GM18505 (cell line): ENCODE results near the gene CCDC127.

Experiments
- ATAC-seq: cut with Tn5 transposase; IDR thresholded peaks from one replicate; pipeline ENCODE4 v1.9.1; 2021; ENCODE audit not compliant: unreplicated experiment
- POLR2A ChIP-seq: IDR thresholded peaks from 4 replicates; pipeline ENCODE4 v1.6.1; 2011; ENCODE audit warnings: borderline replicate concordance; ENCODE audit not compliant: insufficient read depth, insufficient read length; ENCODE audit errors: extremely low read depth

CCDC127 gene

GRCh38 chr5:181160-181559 lies 36.8 kb downstream of the CCDC127 start:
- no peak for TF ChIP-seq POLR2A
- no peak for ATAC-seq

GRCh38 chr5:180286-180918 lies 37.6 kb downstream of the CCDC127 start:
- no peak for TF ChIP-seq POLR2A
- ATAC-seq, result no peak

- TF ChIP-seq POLR2A, result no peak
- no peak for ATAC-seq
Measured at GRCh38 chr5:179401-179800, 38.6 kb downstream of the CCDC127 start.

GRCh38 chr5:178110-178509 lies 39.8 kb downstream of the CCDC127 start:
- ATAC-seq, result no peak
- TF ChIP-seq POLR2A, result no peak

GRCh38 chr5:176296-176823 lies 41.6 kb downstream of the CCDC127 start:
- ATAC-seq, result no peak
- TF ChIP-seq POLR2A, result no peak

GRCh38 chr5:174876-175465 lies 43.0 kb downstream of the CCDC127 start:
- no peak for ATAC-seq
- no peak for TF ChIP-seq POLR2A

- no peak for ATAC-seq
- no peak for TF ChIP-seq POLR2A
Measured at GRCh38 chr5:174291-174600, 43.7 kb downstream of the CCDC127 start.

GRCh38 chr5:173392-174290 lies 44.3 kb downstream of the CCDC127 start:
- TF ChIP-seq POLR2A, result no peak
- no peak for ATAC-seq

GRCh38 chr5:172841-173251 lies 45.1 kb downstream of the CCDC127 start:
- ATAC-seq, result no peak
- no peak for TF ChIP-seq POLR2A

- ATAC-seq, result no peak
- TF ChIP-seq POLR2A, result no peak
Measured at GRCh38 chr5:172421-172820, 45.5 kb downstream of the CCDC127 start.

GRCh38 chr5:171801-172331 lies 46.1 kb downstream of the CCDC127 start:
- ATAC-seq, result no peak
- TF ChIP-seq POLR2A, result no peak

- TF ChIP-seq POLR2A, result no peak
- no peak for ATAC-seq
Measured at GRCh38 chr5:170971-171800, 46.8 kb downstream of the CCDC127 start.

- ATAC-seq, result no peak
- no peak for TF ChIP-seq POLR2A
Measured at GRCh38 chr5:169728-170094, 48.2 kb downstream of the CCDC127 start.
